GM21360 (cell line): ENCODE measurements around the gene HLCS.
A peak's percentile ranks its signal among the peaks of the same experiment; 100 is the strongest.

Source experiments
- ATAC-seq: cut with Tn5 transposase; IDR thresholded peaks from one replicate; pipeline ENCODE4 v1.9.1; 2021; ENCODE audit warnings: mild to moderate bottlenecking, moderate library complexity; ENCODE audit not compliant: unreplicated experiment

HLCS gene

GRCh38 chr21:36985751-36986594 lies 19.5 kb upstream of the HLCS start:
- ATAC-seq: no peak

GRCh38 chr21:36981977-36982700 lies 15.7 kb upstream of the HLCS start:
- no peak for ATAC-seq

GRCh38 chr21:36981049-36981391 lies 14.6 kb upstream of the HLCS start:
- ATAC-seq: no peak

- ATAC-seq: no peak
These were observed 14.0 kb upstream of the HLCS start for GRCh38 chr21:36980280-36981048.

- ATAC-seq: peak; percentile 41
These were observed 10.6 kb upstream of the HLCS start for GRCh38 chr21:36976882-36977651.

- ATAC-seq: no peak
These were observed 9.9 kb upstream of the HLCS start for GRCh38 chr21:36976228-36976861.

- ATAC-seq: no peak
These were observed 8.4 kb upstream of the HLCS start for GRCh38 chr21:36974851-36975192.

- ATAC-seq: no peak
These were observed 7.7 kb upstream of the HLCS start for GRCh38 chr21:36973986-36974850.

GRCh38 chr21:36968976-36969375 lies 2.5 kb upstream of the HLCS start:
- ATAC-seq: no peak

- ATAC-seq: no peak
These were observed 1.9 kb upstream of the HLCS start for GRCh38 chr21:36968414-36968813.

- peak; percentile 26 for ATAC-seq
These were observed 626 bp upstream of the HLCS start for GRCh38 chr21:36966821-36967768.

GRCh38 chr21:36965720-36966065 lies 776 bp downstream of the HLCS start:
- ATAC-seq: no peak

GRCh38 chr21:36964827-36965719 lies 1.4 kb downstream of the HLCS start:
- ATAC-seq: no peak

- ATAC-seq: no peak
These were observed 2.1 kb downstream of the HLCS start for GRCh38 chr21:36964398-36964797.

GRCh38 chr21:36962098-36962780 lies 4.2 kb downstream of the HLCS start:
- ATAC-seq: no peak

- ATAC-seq: no peak
These were observed 5.7 kb downstream of the HLCS start for GRCh38 chr21:36960676-36961284.
